T-cell (primary cell): ENCODE data around the gene ENPEP. TPM values are rescaled to one million over a fixed set of nuclear protein-coding genes. Genes with fewer than 3 reads are reported as not detected.
"Not testable (repeated sequence)": the region's sequence is repeated elsewhere in the genome, so short reads cannot be mapped to it uniquely, and the experiment has no call there.

ENCODE experiments used
- ATAC-seq, 4 experiments: fragments of 200-7000 bp in 3 of 4; fragments of 150-1000 bp in 1 of 4; cut with Tn5 transposase; replicated peaks in 1 of 4; 1 replicate in 3 of 4; 2 replicates in 1 of 4; pipeline ENCODE4 v1.10.0; 2021; ENCODE audit warnings: moderate library complexity in 3 of 4, mild to moderate bottlenecking in 2 of 4, moderate number of reproducible peaks in 1 of 4
- CTCF ChIA-PET, 2 donors: fragments of 300-600 bp; sonication (Branson Sonifier 250); formaldehyde crosslinking; loops; one replicate each; lab custom pipeline; 2022; ENCODE audit warnings: antibody characterized with exemption in 2 of 2; lab: Charles Lee
- POLR2A ChIA-PET, 2 donors: fragments of 300-600 bp; sonication (Branson Sonifier 250); formaldehyde crosslinking; loops; one replicate each; lab custom pipeline; 2022; ENCODE audit warnings: antibody characterized with exemption in 2 of 2; lab: Charles Lee
- DNase-seq, 35 experiments: peaks; one replicate each; pipeline versions ENCODE4 v3.0.0 to v3.0.0-alpha.2; 2013 to 2023
- H3K27ac ChIP-seq: one replicate; pipeline ENCODE4 v1.5.1; 2013; ENCODE audit warnings: low read length
- H3K27me3 ChIP-seq, 2 experiments: replicated peaks in 1 of 2; 1 replicate in 1 of 2; 2 replicates in 1 of 2; pipeline versions ENCODE4 v1.6.1 to v1.7.0; 2013; ENCODE audit warnings: low read length in 1 of 2, mixed read lengths in 1 of 2; ENCODE audit not compliant: control insufficient read depth in 2 of 2, insufficient read depth in 2 of 2; ENCODE audit errors: extremely low read depth in 1 of 2
- H3K36me3 ChIP-seq, 2 donors: 1 replicate in 1 of 2; 2 replicates in 1 of 2; pipeline versions ENCODE4 v1.6.1 to v1.7.0; 2013; ENCODE audit warnings: low read length in 1 of 2; ENCODE audit not compliant: control insufficient read depth in 2 of 2, insufficient read depth in 1 of 2; ENCODE audit errors: extremely low read depth in 1 of 2
- H3K4me1 ChIP-seq, 2 experiments: 1 replicate in 1 of 2; 2 replicates in 1 of 2; pipeline versions ENCODE4 v1.6.1 to v1.7.0; 2013; ENCODE audit warnings: low read length in 2 of 2, mixed read lengths in 1 of 2; ENCODE audit not compliant: insufficient read depth in 2 of 2, control insufficient read depth in 1 of 2; ENCODE audit errors: extremely low read depth in 1 of 2
- H3K4me3 ChIP-seq, 2 donors: 1 replicate in 1 of 2; 2 replicates in 1 of 2; pipeline versions ENCODE4 v1.5.1 to v1.7.0; 2013; ENCODE audit warnings: mild to moderate bottlenecking in 2 of 2, low read length in 1 of 2, moderate library complexity in 1 of 2; ENCODE audit not compliant: control insufficient read depth in 1 of 2; ENCODE audit errors: extremely low read depth in 1 of 2
- H3K9me3 ChIP-seq: 2 replicates; pipeline ENCODE4 v1.7.0; 2013
- H3K27ac Mint-ChIP-seq, 2 donors: one replicate each; pipeline ENCODE4 v1.8.0; 2020 to 2021; ENCODE audit warnings: mild to moderate bottlenecking in 2 of 2, mixed read lengths in 2 of 2
- H3K27me3 Mint-ChIP-seq, 2 donors: one replicate each; pipeline ENCODE4 v1.8.0; 2021 to 2022; ENCODE audit warnings: mixed read lengths in 2 of 2
- H3K36me3 Mint-ChIP-seq: one replicate; pipeline ENCODE4 v1.8.0; 2021; ENCODE audit warnings: mixed read lengths
- H3K4me1 Mint-ChIP-seq, 3 donors: one replicate each; pipeline ENCODE4 v1.8.0; 2020 to 2022; ENCODE audit warnings: mixed read lengths in 3 of 3, mild to moderate bottlenecking in 1 of 3
- H3K4me3 Mint-ChIP-seq, 3 donors: one replicate each; pipeline ENCODE4 v1.8.0; 2020 to 2022; ENCODE audit warnings: mild to moderate bottlenecking in 3 of 3, mixed read lengths in 3 of 3, moderate library complexity in 3 of 3
- H3K9me3 Mint-ChIP-seq, 3 donors: one replicate each; pipeline ENCODE4 v1.8.0; 2020 to 2022; ENCODE audit warnings: mixed read lengths in 3 of 3
- WGBS: methylation state at CpG from one replicate; pipeline ENCODE4 v1.1.5; 2013; ENCODE audit warnings: missing lambda C conversion rate; ENCODE audit not compliant: insufficient coverage; 5-methylcytosine and 5-hydroxymethylcytosine counted together
- total RNA-seq, 35 experiments: library from RNA in 6 of 35; stranded (reverse) in 6 of 35; fragments of 120-200 nt in 1 of 35; gene quantifications; one replicate each; pipeline versions ENCODE4 v1.2.1 to v1.2.4 and lab custom pipeline; 2013 to 2026

The ENPEP gene
- total RNA-seq, 5 donors from 2014 or later (not counting 1 experiment from before 2014, with no cell fraction given) = not detected

DNA sequence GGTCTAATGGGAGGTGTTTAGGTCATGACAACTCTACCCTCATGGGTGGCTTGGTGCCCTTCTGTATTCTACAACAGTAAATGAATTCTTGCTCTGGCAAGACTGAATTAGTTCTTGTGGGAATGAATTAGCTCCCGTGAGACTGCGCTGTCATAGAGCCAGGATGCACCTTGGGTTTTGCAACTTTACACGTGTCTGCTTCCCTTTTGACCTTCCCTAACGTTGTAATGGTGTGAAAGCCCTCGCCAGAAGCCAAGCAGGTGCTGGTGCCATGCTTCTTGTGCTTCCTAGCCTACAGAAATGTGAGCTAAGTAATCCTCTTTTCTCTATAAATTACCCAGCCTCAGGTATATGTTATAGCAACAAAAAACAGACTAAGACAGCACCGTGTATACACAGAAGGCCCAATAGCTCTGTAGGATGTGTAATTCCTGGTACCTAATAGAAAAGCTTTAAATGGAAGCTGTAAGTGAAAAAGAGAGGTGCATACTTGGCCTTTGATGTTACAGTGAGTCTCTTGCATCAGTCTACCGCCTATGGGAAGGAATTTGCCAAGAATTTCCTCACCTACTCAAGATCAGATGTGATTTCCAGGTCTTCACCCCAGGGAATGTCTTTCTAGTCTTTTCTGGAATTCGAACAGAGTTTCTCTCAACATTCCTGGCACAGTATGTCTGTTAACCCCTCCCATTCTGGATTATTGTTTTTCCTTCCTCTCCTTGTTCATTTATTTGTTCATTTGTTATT, 3.2 kb upstream of the ENPEP start:
- no peak overlapping the region for H3K4me3 Mint-ChIP-seq
- ChIA-PET POLR2A (no interaction called here), CTCF (no interaction called here)
- no peak overlapping the region for H3K27ac Mint-ChIP-seq
- H3K4me1 ChIP-seq = no peaks in the 10 kb centered on the region
- no peaks in the 10 kb centered on the region for H3K36me3 ChIP-seq
- ATAC-seq = no peak
- no peaks in the 10 kb centered on the region for H3K4me1 Mint-ChIP-seq
- H3K27me3 ChIP-seq = peaks cover 0 to 10% of the 10 kb centered on the region in 2 experiments
- DNase-seq = no peak
- no peak overlapping the region for H3K27ac ChIP-seq
- 100% methylated on average over 2 of the region's 8 CpGs for WGBS
- H3K36me3 Mint-ChIP-seq = no peaks in the 10 kb centered on the region
- peaks cover 4 to 8% (median 5%) of the 10 kb centered on the region in 3 donors for H3K9me3 Mint-ChIP-seq
- no peak overlapping the region for H3K4me3 ChIP-seq
- H3K9me3 ChIP-seq = no peaks in the 10 kb centered on the region
- peaks cover 14 to 20% of the 10 kb centered on the region in 2 donors for H3K27me3 Mint-ChIP-seq

DNA sequence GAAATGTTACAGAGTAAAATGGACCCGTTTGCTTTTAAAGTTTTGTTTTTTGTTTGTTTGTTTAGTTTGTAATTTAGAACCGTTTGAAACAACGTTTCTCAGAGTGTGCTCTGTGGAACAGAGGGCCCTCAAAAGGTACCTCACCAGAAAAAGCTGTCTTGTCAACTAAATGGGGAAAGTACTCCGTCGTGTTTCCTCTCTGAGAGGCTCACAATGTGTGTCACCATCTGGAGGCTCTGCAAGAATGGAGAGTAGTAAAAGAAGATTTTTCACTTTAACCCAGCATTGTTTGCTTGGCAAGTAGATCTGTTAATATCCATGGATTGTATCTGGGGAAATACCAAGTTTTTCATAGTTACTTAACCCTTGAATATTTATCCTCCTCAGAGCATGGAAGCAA, 1.5 kb upstream of the ENPEP start:
- ChIA-PET CTCF (no interaction called here), POLR2A (no interaction called here)
- H3K36me3 ChIP-seq = no peaks in the 10 kb centered on the region
- WGBS = 47% methylated on average over 2 of the region's 5 CpGs
- H3K9me3 ChIP-seq = no peaks in the 10 kb centered on the region
- ATAC-seq (no peak), DNase-seq (no peak)
- Mint-ChIP-seq H3K4me3 (no peak overlapping the region), H3K36me3 (no peaks in the 10 kb centered on the region), H3K9me3 (peaks cover 1 to 2% (median 2%) of the 10 kb centered on the region in 3 donors), H3K4me1 (no peaks in the 10 kb centered on the region), H3K27ac (no peak overlapping the region), H3K27me3 (peaks cover 17 to 26% of the 10 kb centered on the region in 2 donors)
- H3K27me3 ChIP-seq = peaks cover 0 to 10% of the 10 kb centered on the region in 2 experiments
- H3K27ac ChIP-seq = no peak overlapping the region
- no peaks in the 10 kb centered on the region for H3K4me1 ChIP-seq
- H3K4me3 ChIP-seq = no peak overlapping the region

DNA sequence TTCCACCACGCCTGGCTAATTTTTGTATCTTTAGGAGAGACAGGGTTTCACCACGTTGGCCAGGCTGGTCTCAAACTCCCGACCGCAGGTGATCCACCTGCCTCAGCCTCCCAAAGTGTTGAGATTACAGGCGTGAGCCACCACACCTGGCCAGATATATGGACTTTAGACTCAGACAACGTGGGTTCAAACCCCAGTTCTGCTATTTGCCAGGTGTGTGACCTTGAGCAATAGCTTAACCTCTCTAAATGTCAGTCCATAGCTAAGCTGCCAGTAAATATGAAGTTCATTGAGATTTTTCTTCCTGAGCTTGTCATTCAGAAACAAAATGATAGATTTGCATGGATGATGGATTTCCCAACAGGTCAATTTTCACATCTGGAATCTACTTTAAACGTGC, 875 bp upstream of the ENPEP start:
- CTCF ChIA-PET, H3K27ac Mint-ChIP-seq, DNase-seq, H3K4me1 ChIP-seq, H3K9me3 ChIP-seq, POLR2A ChIA-PET, H3K36me3 ChIP-seq, H3K36me3 Mint-ChIP-seq, ATAC-seq, H3K4me1 Mint-ChIP-seq, H3K4me3 Mint-ChIP-seq, H3K9me3 Mint-ChIP-seq, H3K4me3 ChIP-seq, H3K27ac ChIP-seq: not testable (repeated sequence)
- WGBS = 74% methylated on average over 5 of the region's 7 CpGs
- peaks cover 0 to 10% of the 10 kb centered on the region in 2 experiments for H3K27me3 ChIP-seq
- peaks cover 17 to 26% of the 10 kb centered on the region in 2 donors for H3K27me3 Mint-ChIP-seq

DNA sequence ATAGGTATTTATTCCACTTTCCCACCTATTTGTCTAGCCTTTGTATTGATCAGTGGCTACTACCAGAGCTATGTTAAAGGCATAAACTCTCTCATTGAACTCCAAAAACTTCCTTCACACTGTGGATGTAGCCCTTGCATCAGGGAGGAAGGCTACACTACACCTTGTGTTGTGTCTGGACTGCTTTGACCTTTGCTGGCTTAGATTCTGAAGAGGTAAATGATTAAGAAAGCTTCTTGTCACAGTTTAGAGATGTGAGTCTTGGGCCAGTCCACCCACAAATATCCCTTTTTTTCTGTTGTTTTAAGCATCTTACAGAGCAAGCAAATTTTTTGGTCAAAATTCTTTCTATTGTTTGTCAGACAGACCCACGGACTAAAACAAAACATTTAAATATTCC, 1.9 kb downstream of the ENPEP start:
- H3K27ac Mint-ChIP-seq = no peak overlapping the region
- H3K4me3 Mint-ChIP-seq = no peak overlapping the region

DNA sequence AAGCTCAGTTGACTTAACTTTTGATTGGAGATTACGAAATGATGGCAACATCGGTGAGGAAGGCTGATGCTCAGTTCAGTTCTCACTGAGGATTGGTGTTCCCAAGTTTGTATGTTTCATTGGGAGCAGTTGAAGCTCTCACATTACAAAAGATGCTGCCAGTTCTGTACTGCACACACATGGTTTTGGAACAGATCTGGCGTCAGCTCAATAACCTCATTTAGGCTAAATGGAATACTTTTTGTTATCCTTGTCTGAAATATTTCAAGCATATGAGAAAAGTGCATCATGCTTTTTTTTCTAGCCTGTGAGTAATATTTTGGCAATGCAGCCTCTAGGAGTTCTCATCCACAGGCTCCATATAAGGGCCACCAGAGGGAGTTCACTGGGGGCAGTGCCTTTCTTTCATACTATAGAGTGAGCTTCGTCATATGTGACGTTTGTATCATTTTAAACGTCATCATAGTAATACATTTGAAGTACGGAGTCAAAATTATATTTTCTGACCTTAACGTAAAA, 4.1 kb downstream of the ENPEP start:
- ATAC-seq (no peak), DNase-seq (no peak)
- no peaks in the 10 kb centered on the region for H3K36me3 Mint-ChIP-seq
- no peak overlapping the region for H3K27ac Mint-ChIP-seq
- no peak overlapping the region for H3K27ac ChIP-seq
- H3K4me1 Mint-ChIP-seq = no peaks in the 10 kb centered on the region
- H3K27me3 Mint-ChIP-seq = peaks cover 31 to 50% of the 10 kb centered on the region in 2 donors
- H3K9me3 ChIP-seq = no peaks in the 10 kb centered on the region
- ChIA-PET POLR2A (no interaction called here), CTCF (interaction anchor here in 1 of 2 donors (0.6 kb wide), 1 partner anchor 619 kb away, joined by 3 read pairs; no protein-coding TSS in a partner anchor)
- H3K4me3 ChIP-seq = no peak overlapping the region
- peaks cover 0 to 10% of the 10 kb centered on the region in 2 experiments for H3K27me3 ChIP-seq
- no peak overlapping the region for H3K4me3 Mint-ChIP-seq
- H3K9me3 Mint-ChIP-seq = no peaks in the 10 kb centered on the region
- WGBS = 100% methylated on average over 2 of the region's 8 CpGs
- H3K36me3 ChIP-seq = no peaks in the 10 kb centered on the region
- H3K4me1 ChIP-seq = no peaks in the 10 kb centered on the region

More for the DNA sequence above, 1.9 kb downstream of the ENPEP start:
- Histone ChIP-seq H3K4me3 (no peak overlapping the region), H3K27ac (no peak overlapping the region), H3K36me3 (no peaks in the 10 kb centered on the region), H3K27me3 (peaks cover 0 to 10% of the 10 kb centered on the region in 2 experiments), H3K4me1 (no peaks in the 10 kb centered on the region), H3K9me3 (no peaks in the 10 kb centered on the region)
- Mint-ChIP-seq H3K27me3 (peaks cover 31 to 45% of the 10 kb centered on the region in 2 donors), H3K9me3 (no peaks in the 10 kb centered on the region), H3K36me3 (no peaks in the 10 kb centered on the region), H3K4me1 (no peaks in the 10 kb centered on the region)
- DNase-seq (no peak), ATAC-seq (no peak)
- no CpG with 5 or more reads among the region's 1 CpG for WGBS
- CTCF ChIA-PET = interaction anchor here in 1 of 2 donors (0.6 kb wide), 1 partner anchor 464 kb away, joined by 3 read pairs; no protein-coding TSS in a partner anchor
- POLR2A ChIA-PET = no interaction called here

DNA sequence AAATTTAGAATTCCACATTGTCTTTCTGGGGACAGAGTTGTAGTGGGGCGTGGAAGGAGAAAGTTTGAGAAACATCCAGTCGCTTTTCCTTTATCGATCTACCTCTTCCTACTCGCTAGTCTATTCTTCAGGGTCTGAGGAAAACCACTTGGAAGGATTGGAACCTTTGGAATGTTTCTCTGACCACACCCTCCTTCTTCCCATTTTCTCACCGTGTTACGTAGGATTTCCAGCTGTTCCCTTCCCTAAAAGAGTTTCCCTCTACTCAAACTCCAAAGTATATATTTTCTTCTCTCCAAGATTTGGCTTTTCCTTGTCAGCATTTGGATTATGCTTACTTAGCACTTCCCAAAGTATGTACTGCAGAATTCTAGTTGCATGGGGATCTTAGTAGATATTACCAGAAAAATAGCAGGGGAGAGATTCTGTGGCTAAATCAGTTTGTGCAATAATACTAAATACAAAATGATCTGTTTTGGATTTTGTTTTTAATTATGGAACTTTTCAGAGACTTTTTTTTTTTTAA, 4.9 kb downstream of the ENPEP start:
- Mint-ChIP-seq H3K4me1 (no peaks in the 10 kb centered on the region), H3K9me3 (no peaks in the 10 kb centered on the region), H3K36me3 (no peaks in the 10 kb centered on the region), H3K27ac (no peak overlapping the region), H3K27me3 (peaks cover 26 to 49% of the 10 kb centered on the region in 2 donors), H3K4me3 (no peak overlapping the region)
- H3K27me3 ChIP-seq = peaks cover 0 to 10% of the 10 kb centered on the region in 2 experiments
- ChIA-PET CTCF (no interaction called here), POLR2A (no interaction called here)
- H3K4me3 ChIP-seq = no peak overlapping the region
- ATAC-seq (no peak), DNase-seq (no peak)
- H3K36me3 ChIP-seq = no peaks in the 10 kb centered on the region
- H3K27ac ChIP-seq = no peak overlapping the region
- H3K4me1 ChIP-seq = no peaks in the 10 kb centered on the region
- WGBS = 90% methylated on average over 2 of the region's 6 CpGs
- H3K9me3 ChIP-seq = no peaks in the 10 kb centered on the region
